ENCODE results near the gene WDR74. TPM values are rescaled to one million over a fixed set of nuclear protein-coding genes. Genes with fewer than 3 reads are reported as not detected.

WDR74 gene
- total and polyA plus RNA-seq, 9 of the 15 experiments (the other 6 are each of a cell fraction or from before 2014, with no cell fraction given), result 32.7 to 210 (median 114) TPM

DNA sequence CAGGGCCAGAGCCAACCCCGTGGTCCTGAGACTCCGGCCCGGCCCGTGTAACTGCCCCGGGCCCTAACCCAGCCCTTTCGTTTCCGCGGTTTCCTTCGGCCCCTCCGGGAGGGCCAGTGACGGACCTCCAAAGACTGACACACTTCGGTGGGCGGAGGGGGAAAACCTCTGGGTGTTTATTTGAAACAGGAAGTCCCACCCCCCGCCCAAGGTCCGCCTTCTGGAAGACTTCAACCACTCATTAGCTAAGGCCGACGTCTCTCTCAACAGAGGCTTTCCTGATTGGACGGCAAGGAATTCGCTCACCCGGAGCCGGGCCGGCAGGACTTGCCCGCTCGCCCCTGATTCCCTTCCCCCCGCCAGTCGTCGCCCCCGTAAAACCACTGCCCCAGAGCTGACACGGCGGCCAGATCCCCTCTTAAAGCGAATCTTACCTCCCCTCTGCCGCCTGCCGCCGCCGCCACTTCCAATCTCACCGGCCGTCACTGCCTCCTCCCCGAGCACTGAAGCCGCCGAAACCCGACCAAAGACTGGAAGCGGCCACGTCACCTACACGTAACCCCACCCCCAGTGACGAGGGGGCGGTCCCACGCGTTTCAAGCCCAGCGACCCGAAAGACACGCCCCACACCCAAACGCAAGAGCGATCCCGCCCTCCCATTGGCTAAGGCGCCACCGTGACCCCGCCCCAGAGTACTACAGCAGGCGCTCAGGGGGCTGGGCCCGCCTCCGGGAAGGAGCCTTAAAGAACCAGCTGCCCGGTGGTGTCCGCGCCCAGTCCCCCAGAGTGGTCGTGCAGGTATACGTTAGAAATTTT, 7.7 kb downstream of the WDR74 start, which contains the start of gene STX5 (continued):
- TF ChIP-seq, protein P1, sequence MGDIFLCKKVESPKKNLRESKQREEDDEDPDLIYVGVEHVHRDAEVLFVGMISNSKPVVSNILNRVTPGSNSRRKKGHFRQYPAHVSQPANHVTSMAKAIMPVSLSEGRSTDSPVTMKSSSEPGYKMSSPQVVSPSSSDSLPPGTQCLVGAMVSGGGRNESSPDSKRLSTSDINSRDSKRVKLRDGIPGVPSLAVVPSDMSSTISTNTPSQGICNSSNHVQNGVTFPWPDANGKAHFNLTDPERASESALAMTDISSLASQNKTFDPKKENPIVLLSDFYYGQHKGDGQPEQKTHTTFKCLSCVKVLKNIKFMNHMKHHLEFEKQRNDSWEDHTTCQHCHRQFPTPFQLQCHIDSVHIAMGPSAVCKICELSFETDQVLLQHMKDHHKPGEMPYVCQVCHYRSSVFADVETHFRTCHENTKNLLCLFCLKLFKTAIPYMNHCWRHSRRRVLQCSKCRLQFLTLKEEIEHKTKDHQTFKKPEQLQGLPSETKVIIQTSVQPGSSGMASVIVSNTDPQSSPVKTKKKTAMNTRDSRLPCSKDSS (IDR thresholded peaks at IDR 0.05; ENCODE audit: low read depth, partially characterized antibody), result no peak
- TF ChIP-seq JUN (IDR thresholded peaks at IDR 0.05; ENCODE audit: borderline replicate concordance, low read depth, low read length) (no peak), JUN (CRISPR knock-in tag; IDR thresholded peaks at IDR 0.05; ENCODE audit: borderline replicate concordance) (no peak), ZNF239 (CRISPR knock-in tag; IDR thresholded peaks at IDR 0.05) (no peak), TEAD1 (CRISPR knock-in tag; IDR thresholded peaks at IDR 0.05) (0 out of 4 replicates have a peak, but pooled peaks of 1 of the 2 experiments have one; percentile 35), ZKSCAN1 (IDR thresholded peaks at IDR 0.05; ENCODE audit: low read depth, low read length) (no peak), PTRF (tag; IDR thresholded peaks at IDR 0.05) (no peak), COPS2 (conservative IDR thresholded peaks at IDR 0.05) (no peak), TSC22D4 (tag; IDR thresholded peaks at IDR 0.05) (no peak), PML (IDR thresholded peaks at IDR 0.05; ENCODE audit: low read length) (peak; percentile 56), POU5F1 (IDR thresholded peaks at IDR 0.05; ENCODE audit: borderline replicate concordance, low read depth, low read length, partially characterized antibody) (no peak), KDM2B (CRISPR knock-in tag; IDR thresholded peaks at IDR 0.05) (no peak), SRSF9 (IDR thresholded peaks at IDR 0.05; ENCODE audit: borderline replicate concordance, low read depth, low read length) (no peak)
- TF ChIP-seq, protein P2, sequence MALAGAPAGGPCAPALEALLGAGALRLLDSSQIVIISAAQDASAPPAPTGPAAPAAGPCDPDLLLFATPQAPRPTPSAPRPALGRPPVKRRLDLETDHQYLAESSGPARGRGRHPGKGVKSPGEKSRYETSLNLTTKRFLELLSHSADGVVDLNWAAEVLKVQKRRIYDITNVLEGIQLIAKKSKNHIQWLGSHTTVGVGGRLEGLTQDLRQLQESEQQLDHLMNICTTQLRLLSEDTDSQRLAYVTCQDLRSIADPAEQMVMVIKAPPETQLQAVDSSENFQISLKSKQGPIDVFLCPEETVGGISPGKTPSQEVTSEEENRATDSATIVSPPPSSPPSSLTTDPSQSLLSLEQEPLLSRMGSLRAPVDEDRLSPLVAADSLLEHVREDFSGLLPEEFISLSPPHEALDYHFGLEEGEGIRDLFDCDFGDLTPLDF (CRISPR knock-in tag; IDR thresholded peaks at IDR 0.05), result no peak; the same call in 1 of the 2 replicates
- TF ChIP-seq, protein P3, sequence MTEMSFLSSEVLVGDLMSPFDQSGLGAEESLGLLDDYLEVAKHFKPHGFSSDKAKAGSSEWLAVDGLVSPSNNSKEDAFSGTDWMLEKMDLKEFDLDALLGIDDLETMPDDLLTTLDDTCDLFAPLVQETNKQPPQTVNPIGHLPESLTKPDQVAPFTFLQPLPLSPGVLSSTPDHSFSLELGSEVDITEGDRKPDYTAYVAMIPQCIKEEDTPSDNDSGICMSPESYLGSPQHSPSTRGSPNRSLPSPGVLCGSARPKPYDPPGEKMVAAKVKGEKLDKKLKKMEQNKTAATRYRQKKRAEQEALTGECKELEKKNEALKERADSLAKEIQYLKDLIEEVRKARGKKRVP (CRISPR knock-in tag; IDR thresholded peaks at IDR 0.05), result no peak
- TF ChIP-seq, protein P4, sequence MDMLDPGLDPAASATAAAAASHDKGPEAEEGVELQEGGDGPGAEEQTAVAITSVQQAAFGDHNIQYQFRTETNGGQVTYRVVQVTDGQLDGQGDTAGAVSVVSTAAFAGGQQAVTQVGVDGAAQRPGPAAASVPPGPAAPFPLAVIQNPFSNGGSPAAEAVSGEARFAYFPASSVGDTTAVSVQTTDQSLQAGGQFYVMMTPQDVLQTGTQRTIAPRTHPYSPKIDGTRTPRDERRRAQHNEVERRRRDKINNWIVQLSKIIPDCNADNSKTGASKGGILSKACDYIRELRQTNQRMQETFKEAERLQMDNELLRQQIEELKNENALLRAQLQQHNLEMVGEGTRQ (CRISPR knock-in tag; IDR thresholded peaks at IDR 0.05), result peak; percentile 66
- TF ChIP-seq, protein P5, sequence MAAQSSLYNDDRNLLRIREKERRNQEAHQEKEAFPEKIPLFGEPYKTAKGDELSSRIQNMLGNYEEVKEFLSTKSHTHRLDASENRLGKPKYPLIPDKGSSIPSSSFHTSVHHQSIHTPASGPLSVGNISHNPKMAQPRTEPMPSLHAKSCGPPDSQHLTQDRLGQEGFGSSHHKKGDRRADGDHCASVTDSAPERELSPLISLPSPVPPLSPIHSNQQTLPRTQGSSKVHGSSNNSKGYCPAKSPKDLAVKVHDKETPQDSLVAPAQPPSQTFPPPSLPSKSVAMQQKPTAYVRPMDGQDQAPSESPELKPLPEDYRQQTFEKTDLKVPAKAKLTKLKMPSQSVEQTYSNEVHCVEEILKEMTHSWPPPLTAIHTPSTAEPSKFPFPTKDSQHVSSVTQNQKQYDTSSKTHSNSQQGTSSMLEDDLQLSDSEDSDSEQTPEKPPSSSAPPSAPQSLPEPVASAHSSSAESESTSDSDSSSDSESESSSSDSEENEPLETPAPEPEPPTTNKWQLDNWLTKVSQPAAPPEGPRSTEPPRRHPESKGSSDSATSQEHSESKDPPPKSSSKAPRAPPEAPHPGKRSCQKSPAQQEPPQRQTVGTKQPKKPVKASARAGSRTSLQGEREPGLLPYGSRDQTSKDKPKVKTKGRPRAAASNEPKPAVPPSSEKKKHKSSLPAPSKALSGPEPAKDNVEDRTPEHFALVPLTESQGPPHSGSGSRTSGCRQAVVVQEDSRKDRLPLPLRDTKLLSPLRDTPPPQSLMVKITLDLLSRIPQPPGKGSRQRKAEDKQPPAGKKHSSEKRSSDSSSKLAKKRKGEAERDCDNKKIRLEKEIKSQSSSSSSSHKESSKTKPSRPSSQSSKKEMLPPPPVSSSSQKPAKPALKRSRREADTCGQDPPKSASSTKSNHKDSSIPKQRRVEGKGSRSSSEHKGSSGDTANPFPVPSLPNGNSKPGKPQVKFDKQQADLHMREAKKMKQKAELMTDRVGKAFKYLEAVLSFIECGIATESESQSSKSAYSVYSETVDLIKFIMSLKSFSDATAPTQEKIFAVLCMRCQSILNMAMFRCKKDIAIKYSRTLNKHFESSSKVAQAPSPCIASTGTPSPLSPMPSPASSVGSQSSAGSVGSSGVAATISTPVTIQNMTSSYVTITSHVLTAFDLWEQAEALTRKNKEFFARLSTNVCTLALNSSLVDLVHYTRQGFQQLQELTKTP (IDR thresholded peaks at IDR 0.05; ENCODE audit: low read depth in 1 of 2, partially characterized antibody in 2 of 2), result peak in 1 of 2 experiments; percentile 25

All from K562 (cell line).